NCI-H226 (cell line): ENCODE results near the gene WNT3A.

ENCODE experiments used
- DNase-seq: peaks from one replicate; pipeline ENCODE4 v3.0.0-alpha.2; 2015

The WNT3A gene

GRCh38 chr1:228000416-228000815 lies 6.4 kb upstream of the WNT3A start:
- DNase-seq: no peak

- no peak for DNase-seq
Measured at GRCh38 chr1:228000836-228001563, 5.8 kb upstream of the WNT3A start.

- no peak for DNase-seq
Measured at GRCh38 chr1:228001738-228002535, 4.9 kb upstream of the WNT3A start.

GRCh38 chr1:228002792-228003191 lies 4.0 kb upstream of the WNT3A start:
- DNase-seq: no peak

- DNase-seq: no peak
Measured at GRCh38 chr1:228003461-228004330, 3.1 kb upstream of the WNT3A start.

GRCh38 chr1:228004331-228004855 lies 2.4 kb upstream of the WNT3A start:
- no peak for DNase-seq

- DNase-seq: no peak
Measured at GRCh38 chr1:228004856-228005462, 1.8 kb upstream of the WNT3A start.

GRCh38 chr1:228005511-228006033 lies 1.2 kb upstream of the WNT3A start:
- DNase-seq: no peak

- no peak for DNase-seq
Measured at GRCh38 chr1:228006034-228006785, 588 bp upstream of the WNT3A start.

- no peak for DNase-seq
Measured at GRCh38 chr1:228007049-228007800, 427 bp downstream of the WNT3A start.

GRCh38 chr1:228007801-228008341 lies 1.1 kb downstream of the WNT3A start:
- no peak for DNase-seq

GRCh38 chr1:228008391-228009115 lies 1.8 kb downstream of the WNT3A start:
- DNase-seq: no peak

- DNase-seq: no peak
Measured at GRCh38 chr1:228009116-228009827, 2.5 kb downstream of the WNT3A start.

- no peak for DNase-seq
Measured at GRCh38 chr1:228009828-228010775, 3.3 kb downstream of the WNT3A start.

GRCh38 chr1:228010921-228011320 lies 4.1 kb downstream of the WNT3A start:
- no peak for DNase-seq

- DNase-seq: no peak
Measured at GRCh38 chr1:228011721-228012311, 5.0 kb downstream of the WNT3A start.

- DNase-seq: no peak
Measured at GRCh38 chr1:228012555-228012954, 5.8 kb downstream of the WNT3A start.
